Gastrocnemius medialis (tissue), 4 donors: ENCODE data around the gene ZNF710.

ENCODE experiments used
- CTCF ChIP-seq, 5 experiments: fragments of 450-650 bp in 3 of 5; fragments of 200-600 bp in 2 of 5; sonication (generic) in 2 of 5; IDR thresholded peaks in 4 of 5; conservative IDR thresholded peaks in 1 of 5; 1 replicate in 4 of 5; 2 replicates in 1 of 5; pipeline ENCODE4 v1.5.1; 2016 to 2019; ENCODE audit warnings: antibody characterized with exemption in 5 of 5, mild to moderate bottlenecking in 3 of 5, moderate library complexity in 3 of 5
- POLR2A ChIP-seq, 2 donors: fragments of 450-650 bp; IDR thresholded peaks; one replicate each; pipeline ENCODE4 v1.6.1; 2017; ENCODE audit warnings: antibody characterized with exemption in 2 of 2, mild to moderate bottlenecking in 2 of 2, moderate library complexity in 2 of 2

GRCh38 chr15:89982315-89983055 lies 18.6 kb upstream of the ZNF710 start:
- no peak for TF ChIP-seq POLR2A (IDR thresholded peaks at IDR 0.05)
- no peak for TF ChIP-seq CTCF (IDR thresholded peaks at IDR 0.05 in 4 of 5, conservative IDR thresholded peaks at IDR 0.05 in 1 of 5)
